Sigmoid colon (tissue), 4 donors: ENCODE data around the gene AADACL4.

ENCODE experiments used
- CTCF ChIP-seq, 4 experiments: fragments of 450-650 bp in 3 of 4; fragments of 200-600 bp in 1 of 4; IDR thresholded peaks; one replicate each; pipeline ENCODE4 v1.5.1; 2016 to 2019; ENCODE audit warnings: antibody characterized with exemption in 4 of 4, mild to moderate bottlenecking in 3 of 4, moderate library complexity in 2 of 4
- POLR2A ChIP-seq, 2 donors: fragments of 450-650 bp; IDR thresholded peaks; one replicate each; pipeline ENCODE4 v1.6.1; 2016; ENCODE audit warnings: antibody characterized with exemption in 2 of 2, mild to moderate bottlenecking in 2 of 2, moderate library complexity in 2 of 2
- POLR2AphosphoS5 ChIP-seq, 4 donors: sonication (generic); formaldehyde crosslinking; IDR thresholded peaks; one replicate each; pipeline ENCODE4 v1.6.1; 2017; ENCODE audit warnings: antibody characterized with exemption in 4 of 4

- TF ChIP-seq CTCF (IDR thresholded peaks at IDR 0.05) (no peak), POLR2AphosphoS5 (IDR thresholded peaks at IDR 0.05) (no peak), POLR2A (IDR thresholded peaks at IDR 0.05) (no peak)
Observed at GRCh38 chr1:12656575-12656974, 12.7 kb downstream of the AADACL4 start.
